Urinary bladder (tissue), 4 donors: Measurements from ENCODE around the gene IST1. TPM values are rescaled to one million over a fixed set of nuclear protein-coding genes. Genes with fewer than 3 reads are reported as not detected.

ENCODE experiments used
- DNase-seq: peaks from one replicate; pipeline ENCODE4 v3.0.0-alpha.2; 2015; ENCODE audit errors: extremely low spot score
- H3K27ac ChIP-seq: one replicate; pipeline ENCODE4 v1.5.1; 2013; ENCODE audit warnings: low read depth, mild to moderate bottlenecking, moderate library complexity
- H3K36me3 ChIP-seq: one replicate; pipeline ENCODE4 v1.6.1; 2013; ENCODE audit warnings: mild to moderate bottlenecking, moderate library complexity; ENCODE audit not compliant: insufficient read depth
- H3K4me1 ChIP-seq: one replicate; pipeline ENCODE4 v1.6.1; 2013; ENCODE audit warnings: mild to moderate bottlenecking, moderate library complexity; ENCODE audit not compliant: insufficient read depth
- H3K4me3 ChIP-seq: one replicate; pipeline ENCODE4 v1.5.1; 2013; ENCODE audit warnings: low read depth, low read length
- WGBS: extraction: QIAGEN DNeasy Blood & Tissue Kit; methylation state at CpG from one replicate; pipeline ENCODE4 v1.1.7; 2013; 5-methylcytosine and 5-hydroxymethylcytosine counted together
- polyA plus RNA-seq: library from polyadenylated mRNA; stranded (reverse); fragments of 200-250 nt; gene quantifications from one replicate; pipeline ENCODE4 v1.2.3, GENCODE V29; 2013
- total RNA-seq: library from RNA; depleted of rRNA; stranded (reverse); fragments of >200 nt; gene quantifications from one replicate; pipeline ENCODE4 v1.2.3, GENCODE V29; 2014
- donor health status: healthy with polysubstance abuse.
- donor health status: healthy.

The IST1 gene
- total RNA-seq (183 TPM), polyA plus RNA-seq (137 TPM)

DNA sequence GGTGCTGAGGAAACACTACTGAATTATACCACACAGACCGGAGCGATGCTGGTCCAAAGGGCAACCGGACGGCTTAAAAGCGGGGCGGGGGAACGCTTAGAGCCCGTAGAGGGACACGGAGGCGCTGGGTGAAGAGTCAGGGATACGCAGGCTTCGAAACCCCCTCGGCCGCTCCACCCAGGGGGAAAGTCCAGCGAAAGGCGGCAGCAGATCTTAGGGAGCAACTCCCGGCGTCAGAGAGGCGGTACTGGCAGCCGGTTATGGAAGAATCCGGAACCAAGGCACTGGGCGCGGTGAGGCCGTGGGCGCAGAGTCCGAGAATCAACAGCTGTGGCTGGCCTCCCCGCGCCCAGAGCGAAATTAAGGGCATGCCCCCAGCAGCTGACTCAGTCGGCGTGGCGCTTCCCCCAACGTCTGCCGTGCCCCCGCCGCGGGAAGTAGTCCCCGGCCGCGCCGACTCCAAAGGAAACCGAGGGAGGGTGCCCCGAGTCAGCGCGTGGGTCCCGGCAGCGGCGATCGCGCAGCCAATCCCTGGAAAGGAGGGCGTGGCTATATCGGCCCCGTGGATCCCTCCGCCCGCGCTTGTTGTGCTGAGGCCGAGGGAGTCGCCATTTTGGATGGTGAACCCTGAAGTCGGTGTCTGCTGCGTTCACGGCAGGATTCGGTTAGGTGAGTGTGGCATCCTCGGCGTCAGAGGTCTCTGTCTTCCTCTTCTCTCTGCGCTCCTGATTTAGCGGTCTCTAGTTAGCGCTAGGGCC lies at the start of gene IST1:
Gene IST1, plus strand, starts transcription at position 611 of the 758 bp plus-strand sequence. CDS start 20,110 bp downstream, outside the sequence.
- H3K4me1 ChIP-seq = peaks cover 1% of the 10 kb centered on the region
- peak; percentile 93 for DNase-seq
- WGBS = under 1% methylated on average over 67 of the region's 67 CpGs

DNA sequence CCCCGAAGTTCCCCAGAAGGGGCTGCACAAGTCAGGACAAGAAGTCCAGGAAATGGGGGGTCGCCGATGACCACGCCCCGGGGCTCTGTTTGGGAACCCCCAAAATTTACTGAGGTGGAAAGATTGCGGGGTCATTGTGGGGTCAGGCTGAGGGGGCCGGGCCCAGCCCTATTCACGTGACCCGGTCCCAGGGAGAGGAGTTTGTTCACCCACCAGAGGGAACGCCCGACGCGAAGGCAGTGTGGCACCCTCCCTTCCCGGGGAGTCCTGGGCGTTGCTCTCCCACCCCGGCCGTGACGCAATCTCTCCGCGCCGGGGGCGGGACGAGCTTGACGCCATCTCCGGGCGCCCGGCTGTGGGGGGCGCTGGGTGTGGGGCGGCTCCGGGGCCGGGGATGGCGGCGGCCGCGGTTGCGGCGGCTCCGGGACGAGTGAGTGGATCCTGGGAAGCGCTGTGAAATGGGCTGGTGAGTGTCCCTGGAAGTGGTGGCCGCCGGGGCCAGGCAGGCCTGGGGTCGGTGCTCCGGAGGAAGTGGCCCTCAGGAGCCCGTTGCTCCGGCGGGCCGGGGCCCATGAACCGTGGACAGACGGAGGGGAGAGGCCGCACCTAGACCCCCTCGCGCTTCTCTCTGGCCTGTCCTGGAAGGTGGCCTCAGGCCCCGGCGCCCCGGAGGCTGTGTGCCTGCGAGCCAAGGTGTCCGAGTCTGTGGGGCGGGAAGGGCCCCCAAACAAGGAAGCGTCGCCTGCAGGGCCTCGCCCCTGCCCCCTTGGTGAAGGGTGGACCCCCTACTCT lies 49.5 kb upstream of the IST1 start, which contains the start of gene ATXN1L:
Gene ATXN1L, plus strand, starts transcription at position 338 of the 792 bp plus-strand sequence. CDS start 3,765 bp downstream, outside the sequence.
- WGBS = under 1% methylated on average over 62 of the region's 62 CpGs
- DNase-seq = peak; percentile 70
- H3K36me3 ChIP-seq = no peaks in the 10 kb centered on the region

More for the DNA sequence above, at the start of gene IST1:
- peak within 1 kb of the TSS; percentile 60 for H3K4me3 ChIP-seq
- peaks cover 1% of the 10 kb centered on the region for H3K36me3 ChIP-seq
- H3K27ac ChIP-seq = peak within 1 kb of the TSS; percentile 99

DNA sequence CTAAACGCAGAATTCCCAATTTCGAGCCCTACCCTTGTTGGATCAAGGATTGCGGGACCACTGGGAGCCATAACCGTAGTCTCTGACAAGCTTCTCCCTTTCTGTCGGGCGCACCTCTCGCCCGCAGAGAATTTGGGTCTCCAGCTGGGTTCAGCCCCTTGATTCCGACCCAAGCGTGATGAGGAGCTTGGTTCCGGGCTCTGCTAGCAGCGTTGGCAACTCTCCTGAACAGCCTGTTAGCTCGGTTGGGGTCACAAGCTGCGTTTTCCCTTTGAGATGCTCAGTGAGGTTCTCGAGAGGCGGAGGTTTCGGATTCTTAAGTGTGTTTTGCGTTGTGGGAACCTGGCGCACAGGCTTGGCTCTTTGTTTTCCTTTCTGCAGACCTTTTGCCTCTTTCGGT lies 48.9 kb upstream of the IST1 start:
- Histone ChIP-seq H3K4me3 (peak overlapping the region; percentile 97), H3K4me1 (no peaks in the 10 kb centered on the region), H3K27ac (no peak overlapping the region), H3K36me3 (peaks cover 1% of the 10 kb centered on the region)
- no peak for DNase-seq
- WGBS = under 1% methylated on average over 20 of the region's 20 CpGs

More for the DNA sequence above, 49.5 kb upstream of the IST1 start, which contains the start of gene ATXN1L:
- peak within 1 kb of the TSS; percentile 82 for H3K27ac ChIP-seq
- H3K4me1 ChIP-seq = no peaks in the 10 kb centered on the region
- peak within 1 kb of the TSS; percentile 97 for H3K4me3 ChIP-seq

DNA sequence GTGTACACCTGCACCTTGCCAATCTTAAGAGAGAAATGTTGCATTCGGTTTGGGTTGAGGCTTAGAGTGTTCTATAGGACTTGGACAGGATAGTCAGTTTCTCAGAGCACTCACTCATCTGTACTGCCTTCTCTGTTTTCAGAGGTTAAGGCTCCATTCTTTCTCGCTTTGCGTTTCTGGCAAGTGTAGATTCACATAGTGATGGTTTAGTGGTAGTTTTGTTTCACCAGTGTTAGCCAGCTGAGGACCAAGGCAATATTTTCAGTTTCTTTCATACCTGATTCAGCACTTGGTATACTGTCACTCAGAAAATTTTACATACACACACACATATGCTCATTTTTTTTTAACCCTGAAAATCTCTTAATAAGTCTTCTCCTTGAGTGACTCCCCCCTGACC lies 48.2 kb upstream of the IST1 start:
- no peak for DNase-seq
- 66% methylated on average over 3 of the region's 3 CpGs for WGBS
- no peak overlapping the region for H3K27ac ChIP-seq

GRCh38 chr16:71848622-71849021 lies 46.7 kb upstream of the IST1 start:
- 94% methylated on average over 6 of the region's 6 CpGs for WGBS
- Histone ChIP-seq H3K36me3 (peaks cover 2% of the 10 kb centered on the region), H3K4me3 (no peak overlapping the region), H3K4me1 (no peaks in the 10 kb centered on the region), H3K27ac (no peak overlapping the region)
- DNase-seq = no peak

More for the DNA sequence above, 48.2 kb upstream of the IST1 start:
- Histone ChIP-seq H3K36me3 (peaks cover 2% of the 10 kb centered on the region), H3K4me3 (peak overlapping the region; percentile 97), H3K4me1 (no peaks in the 10 kb centered on the region)

DNA sequence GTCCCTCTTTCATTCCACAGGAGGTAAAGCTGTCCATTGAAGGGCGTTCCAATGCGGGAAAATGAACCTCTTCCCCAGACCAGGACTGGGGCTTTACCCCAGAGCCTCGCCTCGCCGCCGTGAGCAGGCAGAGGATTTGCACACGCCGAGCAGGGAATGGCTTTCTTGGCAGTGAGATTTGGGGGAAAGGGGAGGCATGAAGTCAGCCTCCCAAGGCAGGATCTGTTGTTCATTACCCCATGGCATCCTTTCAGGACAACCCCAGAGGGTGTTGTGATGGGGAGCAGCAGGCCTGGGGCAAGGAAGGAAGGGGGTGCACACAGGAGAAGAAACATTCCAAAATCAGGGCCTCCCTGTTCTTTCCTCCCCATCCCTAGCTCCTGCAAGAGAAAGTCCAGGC lies 43.6 kb upstream of the IST1 start:
- no peak overlapping the region for H3K27ac ChIP-seq
- DNase-seq = no peak
- no peaks in the 10 kb centered on the region for H3K4me1 ChIP-seq
- no peak overlapping the region for H3K4me3 ChIP-seq
- H3K36me3 ChIP-seq = peaks cover 2% of the 10 kb centered on the region
- 92% methylated on average over 8 of the region's 8 CpGs for WGBS

- DNase-seq = no peak
- no peak overlapping the region for H3K27ac ChIP-seq
- H3K4me3 ChIP-seq = no peak overlapping the region
- H3K36me3 ChIP-seq = peaks cover 2% of the 10 kb centered on the region
- 82% methylated on average over 3 of the region's 3 CpGs for WGBS
- no peaks in the 10 kb centered on the region for H3K4me1 ChIP-seq
Observed at GRCh38 chr16:71852158-71852557, 43.2 kb upstream of the IST1 start.

GRCh38 chr16:71852561-71852960 lies 42.8 kb upstream of the IST1 start:
- no peak overlapping the region for H3K4me3 ChIP-seq
- no peak overlapping the region for H3K27ac ChIP-seq
- peaks cover 2% of the 10 kb centered on the region for H3K36me3 ChIP-seq
- no peak for DNase-seq
- H3K4me1 ChIP-seq = no peaks in the 10 kb centered on the region
- WGBS = 96% methylated on average over 4 of the region's 4 CpGs

GRCh38 chr16:71853413-71853812 lies 41.9 kb upstream of the IST1 start:
- 90% methylated on average over 4 of the region's 4 CpGs for WGBS
- no peak for DNase-seq
- H3K36me3 ChIP-seq = peaks cover 2% of the 10 kb centered on the region
- no peak overlapping the region for H3K4me3 ChIP-seq
- H3K4me1 ChIP-seq = no peaks in the 10 kb centered on the region
- no peak overlapping the region for H3K27ac ChIP-seq

DNA sequence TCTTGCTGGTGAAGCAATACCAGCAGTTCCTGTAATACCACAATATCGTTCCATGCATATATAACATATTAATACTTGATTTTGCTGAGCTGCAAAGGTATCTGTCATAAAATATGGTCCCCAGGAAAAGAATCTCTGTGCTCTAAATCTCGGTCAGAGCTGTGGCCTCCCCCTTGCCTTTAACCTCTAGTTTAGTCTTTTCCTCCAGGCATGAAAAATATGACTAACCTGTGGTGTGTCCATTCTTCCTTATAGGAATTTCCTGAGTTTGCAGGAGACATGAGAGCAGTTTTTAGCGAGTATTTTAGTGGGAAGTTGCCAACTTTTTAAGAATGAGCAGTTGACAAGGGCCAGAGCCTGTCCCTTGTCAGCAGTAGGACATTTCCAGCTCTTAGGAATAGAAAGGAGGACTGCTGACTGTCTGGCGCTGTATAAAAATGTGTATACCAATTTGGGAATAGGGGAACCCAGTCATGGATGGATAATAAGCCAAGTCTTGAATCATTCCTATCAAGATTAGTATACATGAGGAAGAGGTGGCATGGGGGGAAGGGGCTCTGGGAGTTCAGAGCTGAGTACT lies 40.9 kb upstream of the IST1 start:
- Histone ChIP-seq H3K27ac (no peak overlapping the region), H3K36me3 (peaks cover 2% of the 10 kb centered on the region), H3K4me3 (no peak overlapping the region), H3K4me1 (no peaks in the 10 kb centered on the region)
- DNase-seq = no peak
- WGBS = 90% methylated on average over 4 of the region's 4 CpGs

DNA sequence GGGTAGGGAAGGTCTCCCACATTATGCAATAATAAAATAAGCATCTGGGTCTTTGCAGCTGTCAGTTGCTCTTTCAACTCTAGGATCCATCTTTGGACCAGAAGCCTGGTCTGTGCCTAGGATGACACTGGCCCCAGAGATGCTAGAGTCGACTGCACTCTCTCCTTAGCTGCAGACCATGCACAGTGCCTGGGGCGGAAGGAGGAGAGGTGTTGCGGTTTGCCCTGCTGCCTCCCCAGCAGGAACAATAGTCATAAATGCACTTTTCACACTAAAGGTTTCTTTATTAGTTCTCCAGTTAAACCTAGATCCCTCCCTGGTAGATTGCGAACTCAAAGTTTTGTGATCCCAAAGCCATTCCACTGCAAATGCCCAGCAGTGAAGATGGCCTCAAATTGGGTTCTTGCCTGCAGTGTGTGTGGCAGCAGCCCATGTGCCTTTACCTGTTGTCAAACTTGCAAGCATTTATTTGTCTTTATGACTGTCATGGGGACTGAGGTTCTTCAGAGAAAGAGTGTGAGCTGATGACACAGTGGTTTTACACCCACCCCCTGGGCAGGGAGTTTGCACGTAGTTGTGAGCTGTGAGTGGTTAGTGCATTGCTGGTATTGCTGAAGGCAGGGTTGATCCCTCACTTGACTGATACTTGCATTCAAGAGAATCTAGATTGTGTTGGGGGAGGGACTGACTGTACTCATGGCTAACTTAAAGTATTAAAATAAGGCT lies 39.2 kb upstream of the IST1 start:
- Histone ChIP-seq H3K4me1 (no peaks in the 10 kb centered on the region), H3K4me3 (no peak overlapping the region), H3K27ac (no peak overlapping the region), H3K36me3 (peaks cover 5% of the 10 kb centered on the region)
- DNase-seq = no peak
- 81% methylated on average over 5 of the region's 5 CpGs for WGBS

GRCh38 chr16:71859762-71860521 lies 35.4 kb upstream of the IST1 start:
- no peak for DNase-seq
- H3K36me3 ChIP-seq = peaks cover 4% of the 10 kb centered on the region
- no peaks in the 10 kb centered on the region for H3K4me1 ChIP-seq
- WGBS = 95% methylated on average over 32 of the region's 32 CpGs
- no peak overlapping the region for H3K4me3 ChIP-seq
- no peak overlapping the region for H3K27ac ChIP-seq
